Measurements from ENCODE around the gene ITPA.

Gene ITPA

DNA sequence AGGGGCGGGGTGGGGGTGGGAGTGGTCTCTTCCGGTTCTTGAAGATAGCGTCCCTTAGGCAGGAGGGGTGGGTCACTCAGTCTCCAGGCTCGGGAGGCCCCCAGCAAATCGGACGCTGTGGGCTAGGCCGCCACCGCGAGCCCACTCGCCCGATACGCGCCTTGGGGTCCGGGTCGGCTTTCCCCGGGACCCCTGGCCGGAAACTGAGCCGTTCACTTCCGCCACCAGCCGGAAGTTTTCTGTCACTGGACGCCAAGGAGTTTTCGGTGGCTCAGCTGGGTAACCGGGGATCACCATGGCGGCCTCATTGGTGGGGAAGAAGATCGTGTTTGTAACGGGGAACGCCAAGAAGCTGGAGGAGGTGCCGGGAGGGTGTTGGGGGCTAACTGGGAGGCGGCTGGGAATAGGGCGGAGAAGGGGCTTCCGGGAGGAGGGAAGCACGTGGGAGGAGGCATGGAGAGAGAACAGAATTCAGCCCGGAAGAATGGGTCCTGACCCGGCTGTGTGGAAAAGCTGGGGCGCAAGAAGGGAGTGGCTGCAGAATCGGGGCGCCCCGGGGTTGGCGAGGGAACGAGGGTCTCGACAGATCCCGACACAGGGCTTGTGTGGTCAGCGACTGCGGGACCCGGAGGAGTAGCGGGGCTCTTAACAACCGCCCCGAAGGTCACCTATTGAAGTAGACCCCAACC lies at the start of gene ITPA:
Gene ITPA (plus strand): TSS at position 242 of the 689 bp plus-strand sequence. CDS start 54 bp downstream, at position 296.
- peak; percentile 27 for DNase-seq (ENCODE audit: low read depth)

DNA sequence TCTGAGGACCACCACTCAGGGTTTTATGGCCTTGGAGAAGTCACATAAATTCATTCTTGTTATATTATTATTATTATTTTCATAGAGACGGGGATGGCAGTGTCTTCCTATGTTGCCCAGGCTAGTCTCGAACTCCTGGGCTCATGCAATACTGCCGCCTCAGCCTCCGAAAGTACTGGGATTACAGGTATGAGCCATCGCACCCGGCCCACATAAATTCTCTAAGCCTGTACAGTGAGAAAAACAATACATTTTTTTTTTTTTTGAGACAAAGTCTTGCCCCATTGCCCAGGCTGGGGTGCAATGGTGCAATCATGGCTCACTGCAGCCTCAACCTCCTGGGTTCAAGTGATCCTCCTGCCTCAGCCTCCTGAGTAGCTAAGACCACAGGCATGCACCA lies 48.9 kb upstream of the ITPA start:
- no peak for DNase-seq (ENCODE audit: low read depth)

DNA sequence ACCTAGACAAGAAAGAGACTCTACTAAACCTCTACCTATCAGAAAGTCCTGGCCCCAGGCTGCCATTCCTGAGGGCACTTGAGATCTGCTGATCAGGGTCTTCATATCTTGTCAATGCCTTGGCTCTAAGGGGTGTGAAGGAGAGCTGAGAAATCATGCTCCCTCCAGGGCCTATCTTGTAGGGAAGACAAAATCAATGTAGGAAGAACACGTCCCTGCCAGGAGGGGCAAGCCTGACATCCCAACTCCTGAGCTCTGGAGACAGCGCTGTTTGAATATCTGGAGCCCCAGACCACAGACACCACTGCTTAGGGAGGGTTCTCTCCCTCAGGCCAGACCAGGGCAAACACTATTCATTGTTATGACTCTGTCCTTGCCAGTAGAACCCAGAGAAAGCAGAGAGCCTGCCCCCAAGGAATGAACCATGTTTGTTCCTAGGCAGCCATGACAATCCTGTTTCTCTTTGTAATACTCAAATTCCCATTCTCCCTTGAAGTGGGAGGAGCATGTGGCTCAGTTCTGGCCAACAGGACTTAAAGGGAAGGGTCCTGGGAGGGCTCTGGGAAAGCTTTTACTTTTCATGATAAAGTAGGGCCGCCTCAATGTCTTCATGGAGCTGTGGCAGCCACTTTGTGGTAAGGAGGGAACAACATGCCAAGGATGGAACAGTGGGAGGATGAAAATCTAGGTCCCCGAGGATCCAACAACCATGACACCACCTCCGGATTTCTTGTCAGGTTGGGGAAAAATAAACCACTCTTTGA lies 47.8 kb upstream of the ITPA start:
- no peak for DNase-seq (ENCODE audit: low read depth)

DNA sequence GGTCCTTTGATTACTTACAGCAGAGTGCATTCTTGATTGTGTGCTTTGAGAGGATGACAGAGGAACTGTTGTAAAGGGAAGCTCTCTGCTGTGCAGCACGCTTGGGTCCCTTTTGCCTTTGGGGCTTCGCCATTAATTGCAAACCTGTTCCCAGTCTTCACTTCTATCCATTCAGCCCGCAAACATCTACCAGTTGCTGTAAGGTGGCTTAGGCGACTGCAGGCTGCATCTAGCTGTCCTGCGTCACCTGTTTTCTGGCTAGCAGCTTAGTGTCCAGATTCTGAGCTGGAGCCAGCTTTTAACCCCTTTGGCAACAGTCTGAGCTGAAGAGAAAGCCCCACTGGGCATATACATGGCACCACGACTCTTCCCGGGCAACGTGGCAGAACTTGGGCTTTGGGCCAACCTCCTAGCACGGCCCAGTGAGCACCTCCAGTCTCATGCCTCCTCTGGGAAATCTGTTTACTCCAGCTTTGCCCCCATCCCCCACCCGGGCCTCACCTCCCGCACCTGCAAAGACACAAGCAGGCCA lies 47.2 kb upstream of the ITPA start:
- DNase-seq (ENCODE audit: low read depth), result no peak

DNA sequence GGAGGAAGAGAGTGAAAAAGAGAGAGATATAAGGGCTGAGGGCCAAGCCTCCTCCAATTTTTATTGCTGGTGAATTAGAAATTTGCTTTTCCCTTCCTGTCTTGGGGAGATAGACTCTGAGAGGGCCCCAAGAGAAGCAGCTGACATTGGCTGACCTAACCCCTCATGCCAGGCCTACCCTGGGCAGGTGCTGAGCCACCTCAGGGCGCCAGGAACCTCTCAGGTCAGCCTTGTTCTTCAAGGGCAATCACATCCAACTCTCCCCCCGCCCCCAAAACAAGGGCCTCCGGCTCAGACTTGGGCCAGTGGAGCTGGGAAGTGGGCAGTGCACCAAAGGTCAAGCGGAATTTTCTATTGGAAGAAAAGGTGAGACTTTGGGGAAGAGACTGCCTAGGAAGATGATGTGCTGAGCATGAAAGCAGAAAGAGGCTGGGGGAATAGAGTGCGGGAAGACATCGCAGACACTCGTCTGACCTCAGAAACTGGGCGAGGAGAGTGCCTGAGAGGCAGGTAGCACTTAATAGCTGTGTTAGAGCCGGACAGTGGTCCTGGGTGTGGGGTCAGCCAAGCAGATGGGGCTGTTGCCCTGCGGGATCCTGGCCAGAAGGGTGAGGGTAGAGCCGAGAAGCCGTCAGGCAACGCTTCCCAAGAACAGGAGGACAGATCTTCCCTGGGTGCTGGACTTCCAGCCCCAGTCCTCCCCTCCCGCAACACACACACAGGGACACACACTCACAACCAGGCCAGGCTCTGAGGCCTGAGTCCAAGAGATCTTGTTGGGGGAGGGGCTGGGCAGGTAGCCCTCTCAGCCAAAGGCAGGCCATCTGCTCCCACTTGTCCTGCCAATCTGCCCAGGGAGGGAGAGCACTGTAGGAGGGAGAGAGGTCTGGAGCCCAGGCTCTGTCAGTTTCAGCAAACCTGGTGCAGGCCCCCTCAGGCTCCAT lies 45.9 kb upstream of the ITPA start:
- no peak for DNase-seq (ENCODE audit: low read depth)

DNA sequence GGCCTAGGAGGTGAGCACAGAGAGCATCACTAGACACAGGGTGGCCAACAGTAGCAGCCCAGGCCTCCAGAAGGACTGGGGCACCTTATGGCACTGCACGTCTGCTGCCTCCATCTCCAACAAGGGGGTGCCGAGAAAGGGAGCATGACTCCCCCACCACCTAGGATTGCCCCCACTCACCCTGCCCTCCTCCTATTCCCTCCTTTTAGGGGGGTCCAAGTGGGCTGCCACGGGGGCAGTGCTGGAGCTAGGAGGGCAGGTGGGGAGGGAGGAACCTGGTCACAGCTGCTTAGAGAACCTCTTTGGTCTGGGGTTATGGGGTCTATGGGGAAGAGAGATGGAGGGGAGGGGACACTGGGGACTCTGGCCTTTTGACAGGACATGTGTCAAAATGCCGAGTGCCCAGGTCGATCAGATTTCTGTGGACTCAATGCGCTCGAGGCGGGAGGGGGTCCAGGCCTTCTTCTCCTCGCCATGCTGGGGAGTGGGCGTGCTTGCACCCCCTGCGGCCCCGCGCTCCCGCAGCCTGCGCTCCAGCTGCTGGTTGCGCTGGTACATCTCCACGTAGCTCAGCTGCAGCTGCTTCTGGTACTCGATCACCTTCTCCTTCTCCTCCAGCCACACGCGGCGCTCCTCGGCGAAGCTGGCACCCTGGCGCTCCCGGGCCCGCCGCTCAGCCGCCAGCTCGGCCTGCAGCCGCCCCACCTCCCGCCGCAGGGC lies 45.1 kb upstream of the ITPA start:
- DNase-seq (ENCODE audit: low read depth), result no peak

DNA sequence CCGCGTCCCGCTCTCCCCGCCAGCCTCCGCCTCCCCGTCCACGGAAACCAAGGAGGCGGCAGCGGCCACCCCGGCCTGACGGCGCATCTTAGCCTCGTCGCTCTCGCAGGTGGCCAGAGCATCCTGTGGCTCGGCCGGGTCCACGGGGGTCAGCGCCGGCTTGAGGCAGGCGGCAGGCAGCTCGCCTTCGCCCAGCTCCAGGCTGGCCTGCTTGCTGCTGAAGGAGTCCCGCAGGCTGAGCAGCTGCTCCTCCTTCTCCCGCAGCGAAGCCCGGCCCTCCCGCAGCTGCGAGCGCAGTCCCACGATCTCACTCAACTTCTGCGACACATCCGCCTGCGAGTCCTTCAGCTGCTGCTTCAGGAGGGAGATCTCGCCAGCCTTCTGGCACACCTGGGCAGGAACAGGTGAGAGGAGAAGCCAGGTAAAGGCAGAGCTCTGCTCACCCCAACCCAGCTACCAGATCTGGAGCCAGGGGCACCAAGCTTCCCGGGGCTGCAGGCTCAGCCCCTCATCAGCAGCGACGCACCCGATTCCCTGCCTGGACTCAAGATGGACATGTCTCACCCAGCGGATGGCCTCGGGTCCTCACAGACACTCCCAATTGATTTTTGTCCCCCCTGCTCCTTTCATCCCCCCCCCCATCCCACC lies 44.4 kb upstream of the ITPA start:
- no peak for DNase-seq (ENCODE audit: low read depth)

DNA sequence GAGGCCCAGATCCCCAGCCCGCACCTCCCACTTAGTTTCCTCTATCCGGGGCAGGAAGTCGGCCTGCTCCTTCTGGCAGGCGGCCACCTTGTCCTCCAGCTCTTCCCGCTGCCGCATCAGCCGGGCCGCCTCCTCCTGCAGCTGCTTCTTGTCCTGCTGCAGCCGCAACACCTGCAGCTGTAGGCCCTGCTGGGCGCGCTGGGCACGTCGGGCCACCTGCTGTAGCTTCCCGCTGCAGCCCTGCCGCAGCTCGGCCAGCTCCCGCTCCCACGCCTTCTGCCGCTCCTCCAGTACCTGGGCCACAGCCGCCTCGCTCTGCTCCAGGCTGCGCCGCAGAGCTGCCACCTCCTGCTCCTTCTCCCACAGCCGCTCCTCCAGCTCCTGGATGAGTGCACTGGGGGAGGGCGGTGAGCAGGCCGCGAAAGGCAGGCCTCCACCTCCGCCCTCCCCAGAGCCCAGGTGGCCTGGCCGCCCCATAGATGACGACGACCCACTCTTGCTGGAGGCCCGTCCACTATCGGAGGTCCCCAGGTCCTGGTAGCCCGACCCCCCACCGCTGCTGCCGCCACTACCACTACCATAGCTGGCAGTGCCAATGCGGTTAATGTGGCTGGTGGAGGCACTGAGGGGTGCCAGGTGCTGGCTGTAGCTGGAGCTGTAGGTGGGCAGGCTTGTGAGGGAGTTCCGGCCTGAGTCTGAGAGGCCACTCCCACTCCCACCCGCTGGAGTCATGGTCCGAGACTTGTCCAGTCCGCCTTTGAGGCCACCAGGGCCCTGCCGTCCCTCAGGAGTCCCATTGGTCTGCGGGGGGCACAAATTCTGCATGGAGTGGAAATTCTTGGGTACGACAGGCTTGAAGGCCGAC lies 43.6 kb upstream of the ITPA start:
- peak; percentile 58 for DNase-seq (ENCODE audit: low read depth)

DNA sequence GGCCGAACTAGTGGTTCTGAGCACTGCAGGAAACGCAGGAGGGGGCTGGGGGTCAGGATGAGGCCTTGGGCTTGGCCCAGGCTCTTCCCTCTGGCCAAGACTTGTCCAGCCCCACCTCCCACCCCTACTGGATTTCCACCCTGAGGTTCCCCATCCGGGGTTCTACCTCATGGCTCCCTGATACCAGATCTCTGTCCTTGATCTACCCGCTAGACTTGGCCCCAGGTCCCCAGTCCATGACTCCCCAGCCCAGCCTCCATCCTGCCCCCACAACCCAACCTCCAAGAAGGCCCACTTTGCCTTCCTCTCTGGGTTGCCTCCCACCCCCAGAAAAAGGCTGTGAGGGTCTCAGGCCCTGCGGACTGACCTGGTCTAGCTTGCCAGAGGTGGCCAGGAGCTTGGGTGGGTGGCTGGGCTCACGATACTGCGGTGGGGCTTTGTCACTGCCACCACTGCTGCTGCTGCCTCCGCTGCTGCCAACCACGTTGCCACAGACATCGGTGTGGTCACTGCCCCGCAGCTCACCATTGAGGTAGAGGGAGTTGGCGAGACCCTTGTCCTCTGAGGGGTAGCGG lies 42.9 kb upstream of the ITPA start:
- DNase-seq (ENCODE audit: low read depth), result no peak

DNA sequence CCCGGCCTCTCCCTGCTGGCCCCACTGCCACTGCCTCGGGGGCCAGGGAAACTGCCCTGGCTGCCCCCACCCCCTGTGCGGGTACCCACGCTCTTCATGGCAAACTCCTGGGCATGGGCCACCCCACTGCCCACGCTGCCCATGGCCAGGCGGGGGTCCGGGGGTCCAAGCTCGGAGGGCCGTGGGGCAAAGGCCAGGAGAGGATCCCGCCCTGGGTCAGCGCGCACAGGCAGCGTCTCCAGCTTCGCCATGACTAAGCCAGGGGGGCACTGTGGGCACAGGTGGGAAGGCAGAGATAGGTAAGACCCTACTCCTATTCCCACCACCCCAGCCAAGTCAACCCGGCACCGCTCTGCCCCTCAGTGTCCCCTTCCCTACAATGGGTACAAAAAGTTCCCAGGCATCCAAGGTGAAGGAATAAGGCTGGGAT lies 42.4 kb upstream of the ITPA start:
- DNase-seq (ENCODE audit: low read depth), result no peak

DNA sequence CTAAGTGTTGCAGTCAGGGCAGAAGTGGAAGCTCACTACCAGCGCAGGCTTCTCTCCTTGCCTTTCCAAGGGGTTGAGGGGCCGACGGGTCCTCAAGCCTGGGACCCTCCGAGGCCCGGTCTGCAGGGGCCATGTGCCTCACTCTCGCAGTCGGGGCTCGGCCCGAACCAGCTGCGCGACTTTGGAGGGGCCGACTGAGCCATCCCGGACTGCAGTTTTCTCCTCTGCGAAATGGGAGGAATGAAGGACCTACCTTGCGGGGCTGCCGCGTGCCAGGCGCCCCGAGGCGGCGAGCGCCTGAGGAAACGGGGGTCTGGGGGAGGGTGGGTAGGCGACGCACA lies 41.6 kb upstream of the ITPA start:
- DNase-seq (ENCODE audit: low read depth), result no peak

DNA sequence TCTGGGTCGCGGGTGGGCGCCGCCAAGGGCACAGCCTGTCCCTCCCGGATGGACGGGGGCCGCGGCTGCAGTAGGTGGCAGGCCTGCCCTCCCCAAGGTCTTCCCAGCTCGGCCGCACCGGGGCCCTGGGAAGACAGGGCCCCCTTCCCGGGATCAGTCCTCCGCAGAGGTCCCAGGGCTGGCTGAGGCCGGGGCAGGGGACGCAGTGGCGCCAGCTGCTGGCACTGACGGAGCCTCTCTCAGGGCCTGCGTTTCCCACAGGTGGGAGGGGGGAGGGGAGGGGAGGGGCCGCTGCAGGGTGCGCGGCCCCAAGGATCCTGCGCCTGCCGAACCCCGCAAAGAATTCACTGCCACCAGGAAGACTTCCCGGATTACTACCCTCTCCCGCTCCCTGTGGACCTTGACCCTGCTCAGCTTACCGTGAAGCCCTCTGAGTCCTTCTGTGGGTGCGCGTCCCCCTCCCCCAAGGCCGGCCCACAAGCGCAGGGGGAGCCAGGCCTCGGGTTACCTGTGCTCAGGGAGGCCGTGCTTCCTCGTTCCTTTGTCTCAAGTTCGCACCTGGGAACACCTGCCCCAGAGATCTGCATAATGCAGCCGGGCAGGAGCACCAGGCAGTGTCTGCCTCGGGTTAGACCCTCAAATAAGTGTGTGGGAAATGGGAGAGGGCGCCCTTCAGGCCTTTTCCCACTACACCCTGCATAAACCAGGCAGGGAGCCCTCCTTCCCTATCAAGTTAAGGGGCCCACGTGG lies 41.0 kb upstream of the ITPA start:
- no peak for DNase-seq (ENCODE audit: low read depth)

DNA sequence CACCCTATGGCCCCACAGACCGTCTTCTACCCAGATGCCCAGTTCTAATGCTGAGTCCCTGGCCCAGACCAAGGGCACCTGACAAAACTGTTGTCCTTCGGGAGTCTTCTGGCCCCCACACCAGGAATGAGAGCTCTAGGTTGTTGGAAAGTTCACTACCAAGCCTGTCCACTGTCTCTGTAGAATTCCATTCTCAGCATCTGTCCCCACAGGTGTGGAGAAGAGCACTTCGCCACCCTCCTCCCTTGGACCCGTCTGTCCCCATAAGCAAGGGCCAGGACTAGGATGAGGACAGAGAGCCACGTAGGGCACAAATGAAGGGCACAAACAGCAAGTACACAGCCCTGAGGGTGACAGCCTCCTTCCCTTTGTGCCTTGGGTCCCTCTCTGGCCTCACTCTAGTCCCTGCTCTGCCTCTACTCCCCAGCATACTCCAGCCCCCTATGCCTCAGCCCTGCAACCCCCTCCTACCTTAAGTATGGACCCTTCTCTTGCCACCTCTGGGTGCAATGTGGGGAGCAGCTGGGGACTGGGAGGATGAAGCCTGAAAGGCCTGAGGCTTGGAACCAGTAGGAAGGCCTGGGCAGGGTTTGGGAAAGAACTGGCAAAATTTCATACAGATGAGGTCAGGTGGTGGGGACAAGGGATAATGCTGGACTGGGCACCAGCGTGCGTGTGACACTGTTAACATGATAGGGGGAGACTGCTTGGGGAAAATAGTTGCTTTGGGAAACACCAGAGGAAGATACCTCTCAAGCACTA lies 40.3 kb upstream of the ITPA start:
- DNase-seq (ENCODE audit: low read depth), result no peak

DNA sequence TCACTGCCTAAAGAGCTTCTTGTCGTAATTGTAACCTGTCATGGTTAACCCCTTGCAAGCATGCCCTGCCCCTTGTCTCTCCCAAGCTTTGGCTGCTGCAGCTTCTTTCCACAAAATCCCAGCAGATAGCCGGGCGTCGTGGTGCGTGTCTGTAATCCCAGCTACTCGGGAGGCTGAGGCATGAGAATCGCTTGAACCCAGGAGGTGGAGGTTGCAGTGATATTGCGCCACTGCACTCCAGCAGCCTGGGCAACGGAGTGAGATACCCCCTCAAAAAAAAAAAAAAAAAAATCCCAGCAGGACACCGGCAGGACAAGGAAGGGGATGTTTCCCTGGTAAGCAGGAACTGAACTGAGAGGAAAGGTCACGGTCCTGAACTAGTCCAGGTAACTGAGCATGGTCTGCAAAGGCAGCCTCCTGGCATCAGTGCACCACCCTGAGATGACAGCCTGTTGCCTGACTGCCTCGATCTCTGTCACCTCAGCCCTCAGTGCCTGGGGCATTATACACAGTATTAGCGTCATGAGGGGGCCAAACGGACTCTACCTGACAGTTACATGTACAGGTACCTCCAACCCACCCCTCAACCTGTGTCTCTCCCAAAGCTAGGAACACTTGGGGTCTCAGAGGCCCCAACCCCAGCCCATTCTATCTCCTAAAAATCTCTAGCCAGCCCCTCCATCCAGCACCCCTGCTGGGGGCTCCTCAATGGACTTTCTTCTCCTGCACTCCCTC lies 37.7 kb upstream of the ITPA start:
- DNase-seq (ENCODE audit: low read depth), result no peak

DNA sequence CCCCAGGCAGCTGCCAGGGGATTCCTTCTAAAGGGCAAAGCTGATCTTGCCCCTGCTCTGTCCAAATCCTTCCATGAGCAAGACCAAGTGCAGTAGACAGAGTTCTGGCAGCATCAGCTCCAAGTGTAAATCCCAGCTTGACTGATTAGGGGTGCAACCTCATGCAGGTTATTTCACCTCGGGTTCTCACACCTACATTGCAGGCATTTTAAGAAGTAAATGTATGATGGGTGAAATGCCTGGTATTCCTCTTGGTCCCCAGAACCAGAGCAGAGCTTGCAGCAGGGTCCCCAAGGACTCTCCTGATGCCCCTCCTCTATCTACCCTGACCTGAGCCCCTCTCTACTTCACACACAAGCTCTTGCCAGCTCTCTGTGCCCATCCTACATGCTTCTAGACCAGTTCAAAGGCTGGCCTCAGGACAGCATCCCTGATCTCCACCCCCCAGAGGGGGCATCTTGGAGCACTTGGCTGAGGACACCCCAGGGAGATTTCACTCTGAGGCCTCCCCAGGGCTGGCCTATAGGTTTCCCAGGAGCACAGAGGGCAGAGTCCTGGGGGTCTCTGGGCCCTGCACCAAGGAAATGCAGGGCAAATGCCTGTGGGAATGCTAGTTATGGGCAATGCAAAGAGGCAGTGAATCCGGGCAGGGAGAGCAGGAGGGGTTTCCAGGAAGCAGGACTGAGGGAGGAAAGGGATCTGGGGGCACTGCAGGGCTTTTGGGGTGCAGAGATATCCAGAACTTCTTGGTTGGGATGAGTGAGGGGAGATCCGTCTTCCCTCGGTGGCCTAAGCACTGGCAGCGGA lies 37.0 kb upstream of the ITPA start:
- no peak for DNase-seq (ENCODE audit: low read depth)

DNA sequence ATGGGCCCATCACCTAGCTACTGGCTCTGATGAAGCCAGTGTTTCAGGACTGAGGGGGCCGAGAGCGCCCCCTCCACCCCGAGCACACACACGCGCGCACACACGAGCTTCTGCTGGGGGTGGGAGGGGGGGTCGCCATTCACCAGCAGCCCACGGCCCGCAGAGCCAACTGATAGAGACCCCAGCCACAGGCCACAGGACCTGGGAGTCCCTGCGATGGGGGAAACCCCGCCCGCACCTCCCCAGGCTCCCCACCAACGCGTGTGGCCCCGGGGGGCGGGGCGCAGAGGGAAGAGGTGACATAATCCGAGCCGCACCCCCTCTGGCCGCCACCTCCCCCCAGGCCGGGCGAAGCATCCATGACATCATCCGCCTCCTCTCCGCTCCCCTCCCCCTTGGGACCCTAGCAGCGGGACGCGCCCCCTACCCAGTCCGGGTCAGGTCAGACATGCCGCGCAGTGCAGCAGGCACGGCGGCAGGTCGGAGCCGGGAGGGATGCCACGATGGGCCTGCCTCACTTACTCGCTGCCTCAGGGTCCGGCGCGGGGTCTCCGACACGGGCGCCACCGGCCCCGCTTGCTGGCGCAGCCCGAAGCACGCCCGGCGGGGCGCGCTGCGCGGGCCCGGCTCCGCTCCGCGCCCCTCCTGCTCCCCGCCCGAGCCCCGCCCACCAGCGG lies 36.2 kb upstream of the ITPA start, which contains the start of gene LZTS3:
Gene LZTS3 (minus strand): TSS at position 617 of the 677 bp plus-strand sequence. CDS start 6,386 bp downstream, outside the sequence.
- DNase-seq (ENCODE audit: low read depth), result peak; percentile 52
